ENCODE results near the gene KATNB1.

The KATNB1 gene

GRCh38 chr16:57704905-57705852, 30.4 kb upstream of the KATNB1 start:
- H3K9me3 ChIP-seq (ENCODE audit: low read length): no peaks in the 10 kb centered on the region
- no peaks in the 10 kb centered on the region for H3K79me2 ChIP-seq (ENCODE audit: insufficient read depth, low read length)
- no peaks in the 10 kb centered on the region for H3K36me3 ChIP-seq (ENCODE audit: insufficient read depth, low read length)
- no peak overlapping the region for H3K4me2 ChIP-seq (ENCODE audit: low read length)
- no peaks in the 10 kb centered on the region for H4K20me1 ChIP-seq (ENCODE audit: insufficient read depth, low read length)
- H3K4me1 ChIP-seq (ENCODE audit: insufficient read depth, low read length, severe bottlenecking): no peaks in the 10 kb centered on the region
- no peaks in the 10 kb centered on the region for H3K9me2 ChIP-seq (ENCODE audit: low read depth, low read length)
- no peak for TF ChIP-seq CTCF (IDR thresholded peaks at IDR 0.05; ENCODE audit: low read length)
- no peak for TF ChIP-seq EZH2 (IDR thresholded peaks at IDR 0.05; ENCODE audit: borderline replicate concordance, low read length)
- no peaks in the 10 kb centered on the region for H3F3A ChIP-seq (ENCODE audit: insufficient read depth, low read length)
- no peak overlapping the region for H3K9ac ChIP-seq (ENCODE audit: low read length)
- no peak overlapping the region for H3K27ac ChIP-seq (ENCODE audit: low read depth, low read length, poor library complexity, severe bottlenecking)
- no peaks in the 10 kb centered on the region; the same call in 1 of the 2 replicates for H3K27me3 ChIP-seq (ENCODE audit: insufficient read depth, low read length)
- no peak overlapping the region for H3K4me3 ChIP-seq (ENCODE audit: low read depth, low read length, poor library complexity, severe bottlenecking)
- no peak overlapping the region for H2AFZ ChIP-seq (ENCODE audit: low read length)

- Histone ChIP-seq H3K4me1 (ENCODE audit: insufficient read depth, low read length, severe bottlenecking) (no peaks in the 10 kb centered on the region), H2AFZ (ENCODE audit: low read length) (no peak overlapping the region), H3K9ac (ENCODE audit: low read length) (no peak overlapping the region), H3K9me3 (ENCODE audit: low read length) (no peaks in the 10 kb centered on the region), H3K9me2 (ENCODE audit: low read depth, low read length) (no peaks in the 10 kb centered on the region), H3F3A (ENCODE audit: insufficient read depth, low read length) (no peaks in the 10 kb centered on the region), H3K27me3 (ENCODE audit: insufficient read depth, low read length) (no peaks in the 10 kb centered on the region; the same call in 1 of the 2 replicates), H4K20me1 (ENCODE audit: insufficient read depth, low read length) (no peaks in the 10 kb centered on the region), H3K36me3 (ENCODE audit: insufficient read depth, low read length) (no peaks in the 10 kb centered on the region), H3K4me2 (ENCODE audit: low read length) (no peak overlapping the region), H3K27ac (ENCODE audit: low read depth, low read length, poor library complexity, severe bottlenecking) (no peak overlapping the region), H3K4me3 (ENCODE audit: low read depth, low read length, poor library complexity, severe bottlenecking) (no peak overlapping the region), H3K79me2 (ENCODE audit: insufficient read depth, low read length) (no peaks in the 10 kb centered on the region)
- TF ChIP-seq CTCF (IDR thresholded peaks at IDR 0.05; ENCODE audit: low read length) (no peak), EZH2 (IDR thresholded peaks at IDR 0.05; ENCODE audit: borderline replicate concordance, low read length) (no peak)
These were observed 28.9 kb upstream of the KATNB1 start for GRCh38 chr16:57706717-57707116.

- TF ChIP-seq CTCF (IDR thresholded peaks at IDR 0.05; ENCODE audit: low read length): no peak
- no peak for TF ChIP-seq EZH2 (IDR thresholded peaks at IDR 0.05; ENCODE audit: borderline replicate concordance, low read length)
- Histone ChIP-seq H3K36me3 (ENCODE audit: insufficient read depth, low read length) (no peaks in the 10 kb centered on the region), H3K27me3 (ENCODE audit: insufficient read depth, low read length) (no peaks in the 10 kb centered on the region), H4K20me1 (ENCODE audit: insufficient read depth, low read length) (no peaks in the 10 kb centered on the region), H3K9me2 (ENCODE audit: low read depth, low read length) (no peaks in the 10 kb centered on the region), H3K4me3 (ENCODE audit: low read depth, low read length, poor library complexity, severe bottlenecking) (no peak overlapping the region), H2AFZ (ENCODE audit: low read length) (no peak overlapping the region), H3K9me3 (ENCODE audit: low read length) (no peaks in the 10 kb centered on the region), H3K27ac (ENCODE audit: low read depth, low read length, poor library complexity, severe bottlenecking) (no peak overlapping the region), H3F3A (ENCODE audit: insufficient read depth, low read length) (no peaks in the 10 kb centered on the region), H3K79me2 (ENCODE audit: insufficient read depth, low read length) (no peaks in the 10 kb centered on the region), H3K9ac (ENCODE audit: low read length) (no peak overlapping the region), H3K4me1 (ENCODE audit: insufficient read depth, low read length, severe bottlenecking) (no peaks in the 10 kb centered on the region), H3K4me2 (ENCODE audit: low read length) (no peak overlapping the region)
These were observed 28.2 kb upstream of the KATNB1 start for GRCh38 chr16:57707331-57707730.
